Activated T-cell treated with anti-CD3 and anti-CD28 coated beads, Interleukin-2, amount 50 U/mL, for 4 hours (primary cell): ENCODE measurements around the gene GYS1. TPM values are rescaled to one million over a fixed set of nuclear protein-coding genes. Genes with fewer than 3 reads are reported as not detected.

Experiments
- total RNA-seq, 3 donors: library from RNA; stranded (reverse); gene quantifications; one replicate each; pipeline ENCODE4 v1.2.1, GENCODE V29; 2021

GYS1 gene
- total RNA-seq, 3 donors from 2014 or later, result 34.5 to 41.1 (median 35.5) TPM

Other genes starting within 250 kb of the GYS1 start
- not detected for gene IZUMO1, start 246.4 kb downstream of the GYS1 start, total RNA-seq
- under 1 TPM; 0.13 to 0.22 (median 0.18) TPM for gene FUT1, start 240.7 kb downstream of the GYS1 start, total RNA-seq
- gene FGF21, start 237.8 kb downstream of the GYS1 start, total RNA-seq, result not detected
- gene BCAT2, start 182.3 kb downstream of the GYS1 start, total RNA-seq, result 10 to 100 TPM; 73.0 to 81.7 (median 78.2) TPM
- under 1 TPM; 0.37 to 0.65 (median 0.61) TPM for gene HSD17B14, start 156.8 kb downstream of the GYS1 start, total RNA-seq
- gene PLEKHA4, start 124.7 kb downstream of the GYS1 start, total RNA-seq, result 1 to 10 TPM; 4.1 to 4.6 (median 4.6) TPM
- gene PPP1R15A, start 120.9 kb downstream of the GYS1 start, total RNA-seq, result 100 to 1,000 TPM in 2 of 3 donors, 10 to 100 TPM in 1; 76.0 to 134 (median 110) TPM
- gene TULP2, start 94.6 kb downstream of the GYS1 start, total RNA-seq, result under 1 TPM in 1 of 3 donors, not detected in 2; 0.69 TPM
- gene NUCB1, start 93.0 kb downstream of the GYS1 start, total RNA-seq, result 10 to 100 TPM; 88.5 to 90.0 (median 89.3) TPM
- gene DHDH, start 59.6 kb downstream of the GYS1 start, total RNA-seq, result not detected
- gene BAX, start 38.4 kb downstream of the GYS1 start, total RNA-seq, result 100 to 1,000 TPM; 200 to 250 (median 203) TPM
- gene FTL, start 28.0 kb downstream of the GYS1 start, total RNA-seq, result 1,000 to 10,000 TPM in 2 of 3 donors, 100 to 1,000 TPM in 1; 996 to 1,080 (median 1,001) TPM
- 100 to 1,000 TPM; 208 to 257 (median 230) TPM for gene RUVBL2, start 578 bp upstream of the GYS1 start, total RNA-seq
- not detected for gene LHB, start 23.8 kb upstream of the GYS1 start, total RNA-seq
- not detected for gene CGB3, start 31.0 kb upstream of the GYS1 start, total RNA-seq
- not detected for gene CGB2, start 38.6 kb upstream of the GYS1 start, total RNA-seq
- gene CGB1, start 43.6 kb upstream of the GYS1 start, total RNA-seq, result not detected
- gene CGB5, start 50.5 kb upstream of the GYS1 start, total RNA-seq, result not detected
- not detected for gene CGB8, start 55.8 kb upstream of the GYS1 start, total RNA-seq
- gene CGB7, start 64.4 kb upstream of the GYS1 start, total RNA-seq, result not detected
- not detected for gene NTF4, start 71.5 kb upstream of the GYS1 start, total RNA-seq
- not detected for gene KCNA7, start 79.4 kb upstream of the GYS1 start, total RNA-seq
- gene SNRNP70, start 92.1 kb upstream of the GYS1 start, total RNA-seq, result 100 to 1,000 TPM; 278 to 294 (median 283) TPM
- 1 to 10 TPM; 4.0 to 6.3 (median 4.2) TPM for gene LIN7B, start 121.1 kb upstream of the GYS1 start, total RNA-seq
- 1 to 10 TPM; 1.5 to 2.9 (median 2.6) TPM for gene C19orf73, start 125.8 kb upstream of the GYS1 start, total RNA-seq
- gene PPFIA3, start 126.2 kb upstream of the GYS1 start, total RNA-seq, result 1 to 10 TPM; 3.4 to 5.0 (median 4.0) TPM
- not detected for gene HRC, start 162.1 kb upstream of the GYS1 start, total RNA-seq
- gene TRPM4, start 164.5 kb upstream of the GYS1 start, total RNA-seq, result under 1 TPM; 0.37 to 0.43 (median 0.38) TPM